Measurements from ENCODE around the gene GPX2.

Gene GPX2

GRCh38 chr14:64958743-64959142 is 16.2 kb upstream of the GPX2 start:
- no peak for DNase-seq

GRCh38 chr14:64958201-64958600 is 15.7 kb upstream of the GPX2 start:
- no peak for DNase-seq

GRCh38 chr14:64956697-64957406 is 14.3 kb upstream of the GPX2 start:
- no peak for DNase-seq

DNA sequence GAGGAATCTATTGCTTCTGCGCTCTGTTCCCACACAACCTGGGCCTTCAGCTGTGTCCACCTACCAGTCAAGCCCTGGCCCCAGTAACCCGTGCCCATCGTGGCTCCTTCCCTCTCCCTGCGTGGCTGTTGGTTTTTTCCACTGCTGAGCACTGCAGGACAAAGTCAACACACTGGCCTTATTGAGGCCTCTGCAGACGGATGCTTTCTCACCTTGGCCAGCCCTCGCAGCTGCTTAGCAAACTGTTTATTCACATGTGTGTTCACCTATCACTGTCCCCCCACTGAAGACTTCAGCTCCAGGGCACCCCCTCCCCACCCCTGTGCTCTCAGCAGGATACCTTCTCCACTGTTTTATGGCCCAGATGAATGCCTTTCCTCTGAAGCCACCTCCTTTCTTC is 12.8 kb upstream of the GPX2 start:
- no peak for DNase-seq

DNA sequence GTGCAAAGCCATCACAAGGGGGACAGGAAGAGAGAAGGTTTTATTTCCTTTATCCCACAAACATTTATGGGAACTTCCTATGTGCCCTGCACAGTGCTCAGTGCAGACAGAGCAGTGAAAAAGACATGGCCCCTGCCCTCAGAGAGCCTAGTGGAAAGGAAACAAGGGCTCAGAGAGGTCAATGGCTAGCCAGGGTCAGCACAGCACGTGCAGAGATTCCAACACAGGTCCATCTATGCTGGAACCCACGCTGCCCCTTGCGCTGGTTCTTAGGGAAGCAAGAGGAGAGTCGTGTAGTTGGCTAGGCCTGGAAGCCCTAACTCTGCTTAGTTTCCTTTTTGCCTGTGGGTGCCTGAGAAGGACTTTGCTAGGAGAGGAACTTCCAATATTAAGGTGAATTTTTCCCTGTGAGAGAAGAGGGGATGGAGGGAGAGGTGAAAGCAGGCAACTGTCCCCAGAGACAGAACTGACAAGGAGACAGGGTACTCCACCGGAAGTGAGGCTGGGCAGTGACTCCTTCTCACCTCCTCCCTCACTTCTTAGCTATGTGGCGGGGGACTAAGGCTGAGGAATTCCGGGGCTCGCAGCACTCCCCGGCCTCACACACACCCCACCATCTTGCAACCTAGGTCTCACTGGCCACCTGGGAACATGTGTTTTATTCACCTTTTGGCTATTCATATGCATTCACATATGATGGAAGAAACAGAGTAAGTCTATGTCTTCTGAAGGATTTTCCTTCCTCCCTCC is 12.1 kb upstream of the GPX2 start:
- no peak for DNase-seq

DNA sequence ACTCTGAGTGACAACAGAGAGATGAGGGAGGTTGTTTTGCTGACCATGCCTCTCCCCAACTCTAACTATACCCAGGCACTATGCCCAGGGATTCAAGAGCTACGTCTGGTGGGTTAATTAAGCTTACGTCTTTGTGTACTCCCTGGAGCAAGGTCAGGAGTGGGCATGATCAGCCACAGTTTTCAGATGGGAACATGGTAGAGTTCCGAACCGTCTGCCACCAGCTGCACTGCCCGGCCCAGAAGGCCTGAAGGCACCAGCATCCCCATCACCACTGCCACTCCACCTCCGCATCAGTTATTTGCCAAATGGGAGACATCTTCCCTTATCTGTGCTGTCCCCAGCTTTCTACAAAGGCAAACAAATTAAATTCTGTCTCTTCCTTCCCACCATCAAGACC is 11.1 kb upstream of the GPX2 start:
- DNase-seq = no peak

DNA sequence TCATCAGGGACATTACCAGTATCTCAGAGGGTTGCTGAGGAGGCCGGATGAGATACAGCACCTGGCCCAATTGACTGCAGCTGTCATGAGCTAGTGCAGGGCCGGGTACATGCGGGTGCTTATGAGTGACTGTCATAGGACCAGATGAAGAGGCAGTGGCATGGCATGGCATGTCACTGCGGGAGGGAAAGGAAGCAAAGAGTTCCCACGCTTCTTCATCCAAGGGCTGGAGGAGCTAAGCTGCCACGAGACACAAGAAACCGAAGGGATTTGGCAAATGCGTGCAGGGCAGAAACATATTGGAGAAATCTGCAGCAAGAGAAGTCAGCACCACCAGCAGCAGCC is 10.7 kb upstream of the GPX2 start:
- DNase-seq = no peak

DNA sequence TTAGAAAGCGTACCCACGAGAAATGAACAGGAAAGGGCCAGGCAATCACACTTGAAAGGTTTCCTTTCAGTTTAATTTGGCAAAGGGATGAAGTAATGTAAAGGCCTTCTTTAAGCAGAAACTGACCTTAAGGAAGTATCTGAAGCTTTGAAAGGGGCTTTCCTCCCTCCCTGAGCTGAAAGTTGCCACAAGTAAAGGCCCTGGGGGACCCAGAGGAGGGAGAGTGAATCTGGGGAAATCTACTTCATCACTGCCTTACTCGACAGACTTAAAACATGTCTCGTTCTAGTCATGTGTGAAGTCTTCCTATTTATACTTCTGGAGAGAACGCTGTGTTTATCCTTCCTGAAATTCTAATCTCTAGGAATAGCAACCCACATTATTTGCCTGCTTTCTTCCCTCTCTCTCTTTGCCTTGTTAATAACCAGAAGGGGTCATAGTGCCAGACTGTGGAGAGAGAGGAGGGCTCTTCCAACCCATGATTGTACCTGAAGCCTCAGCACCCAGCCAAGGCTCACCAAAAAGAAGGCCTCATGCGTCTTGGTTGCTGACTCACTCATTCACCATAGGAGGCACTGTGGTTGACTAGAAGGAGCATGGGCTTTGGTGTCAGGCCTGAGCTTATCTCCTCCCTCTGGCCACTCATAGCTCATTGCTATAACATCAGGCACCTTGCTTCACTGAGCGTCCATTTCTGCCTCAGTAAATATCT is 10.2 kb upstream of the GPX2 start:
- DNase-seq = no peak

DNA sequence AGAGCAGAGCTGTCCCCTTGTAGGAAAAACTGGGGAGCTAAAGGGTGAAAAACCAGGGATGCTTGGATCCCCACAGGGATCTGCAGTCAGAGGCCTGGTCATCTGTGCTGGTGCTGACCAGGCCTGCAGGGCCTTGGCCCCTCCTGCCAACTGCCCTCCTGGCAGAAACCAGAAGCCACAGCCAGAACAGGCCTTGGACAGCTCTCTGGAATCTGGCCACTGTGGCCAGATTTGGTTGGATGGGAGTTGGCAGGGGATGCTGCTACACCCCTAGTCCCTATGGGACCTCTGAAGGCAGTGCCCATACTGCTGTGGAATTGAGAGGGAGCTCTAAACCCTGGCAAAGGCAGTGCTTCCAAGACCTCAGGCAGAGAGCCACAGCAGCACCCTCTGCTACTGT is 9.2 kb upstream of the GPX2 start:
- no peak for DNase-seq

- DNase-seq = no peak
Measured at GRCh38 chr14:64951291-64951690, 8.7 kb upstream of the GPX2 start.

DNA sequence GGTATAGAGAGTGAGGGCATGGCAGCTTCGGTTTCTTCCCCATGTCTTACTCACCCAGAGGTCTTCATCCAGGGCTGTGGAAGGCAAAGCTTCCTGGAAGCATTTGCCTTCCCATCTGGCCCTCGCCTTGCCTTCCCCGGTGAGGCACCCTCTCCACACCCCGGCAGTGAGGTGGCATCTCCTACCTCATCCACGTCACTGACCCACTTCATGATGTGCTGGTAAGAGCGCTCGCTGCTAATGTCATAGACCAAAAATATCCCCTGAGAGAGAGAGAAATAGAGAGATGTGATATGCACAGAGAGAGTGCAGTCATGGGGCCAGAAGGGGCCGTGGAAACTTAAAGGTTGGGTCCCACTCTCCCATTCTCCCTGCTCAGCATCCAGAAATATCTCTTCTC is 8.3 kb upstream of the GPX2 start:
- DNase-seq = no peak

DNA sequence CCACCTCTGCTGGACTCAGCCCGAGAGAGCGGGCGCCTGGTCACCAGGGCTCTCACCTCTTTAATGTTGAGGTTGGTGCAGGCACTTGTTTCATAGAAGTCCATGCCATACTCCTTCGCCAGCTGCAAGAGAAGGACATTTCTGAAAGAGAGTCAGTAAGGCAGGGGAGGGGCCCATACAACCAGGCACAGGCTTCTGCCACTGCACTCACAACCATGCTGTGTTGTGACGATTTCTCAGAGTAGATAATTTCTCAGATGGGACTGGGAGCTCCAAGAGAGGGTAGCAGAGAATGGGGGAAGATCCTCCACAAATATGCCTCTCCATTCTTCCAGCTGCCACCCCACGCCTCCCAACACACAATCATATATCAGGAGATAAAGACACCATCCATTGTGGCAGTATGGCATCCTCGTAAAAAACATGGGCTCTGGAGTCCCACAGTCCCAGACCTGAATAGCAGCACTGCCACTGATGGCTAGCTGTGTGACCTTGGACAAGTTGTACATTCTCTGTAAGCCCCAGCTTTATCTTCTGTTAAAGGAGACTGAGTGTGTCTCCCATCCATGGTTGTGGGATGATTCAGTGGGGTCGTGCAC is 6.2 kb upstream of the GPX2 start:
- no peak for DNase-seq

- no peak for DNase-seq
Measured at GRCh38 chr14:64947710-64948611, 5.4 kb upstream of the GPX2 start.

GRCh38 chr14:64946310-64947045 is 3.9 kb upstream of the GPX2 start:
- DNase-seq = no peak

- no peak for DNase-seq
Measured at GRCh38 chr14:64945431-64946178, 3.1 kb upstream of the GPX2 start.

DNA sequence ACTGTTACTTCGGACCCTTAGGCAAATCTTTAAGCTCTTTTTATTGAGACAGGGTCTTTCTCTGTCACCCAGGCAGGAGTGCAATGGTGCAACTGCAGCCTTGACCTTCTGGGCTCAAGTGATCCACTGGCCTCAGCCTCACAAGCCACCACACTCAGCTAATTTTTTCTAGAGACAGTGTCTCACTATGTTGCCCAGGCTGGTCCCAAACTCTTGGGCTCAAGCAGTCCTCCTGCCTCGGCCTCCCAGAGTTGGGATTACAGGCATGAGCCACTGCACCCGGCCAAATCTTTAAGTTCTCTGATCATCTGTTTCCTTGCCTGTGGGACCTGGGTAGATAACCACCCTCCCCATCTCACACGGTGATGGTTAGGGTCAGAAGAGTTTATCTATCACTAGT is 2.3 kb upstream of the GPX2 start:
- DNase-seq = no peak

GRCh38 chr14:64944041-64944440 is 1.5 kb upstream of the GPX2 start:
- no peak for DNase-seq

DNA sequence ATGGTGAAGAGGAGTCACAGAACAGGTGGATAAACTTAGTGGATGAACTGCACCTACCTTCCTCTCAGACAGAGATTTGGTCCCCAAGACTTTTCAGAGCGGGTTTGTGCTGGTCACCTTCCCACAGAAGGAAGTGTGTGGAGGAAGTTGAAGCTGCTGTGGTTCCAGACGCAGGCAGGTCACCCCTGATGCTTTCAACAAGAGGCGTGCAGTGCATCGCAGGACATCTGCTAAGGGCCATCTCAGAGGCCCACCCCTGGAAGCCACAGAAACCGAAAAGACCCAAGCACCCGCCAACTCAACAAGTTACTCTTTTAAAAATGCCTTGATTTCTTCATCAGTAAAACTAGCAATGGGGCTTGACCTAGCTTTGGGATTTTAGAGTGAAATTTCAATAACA is 1.0 kb upstream of the GPX2 start:
- no peak for DNase-seq

- DNase-seq = no peak
Measured at GRCh38 chr14:64940336-64940910, 2.1 kb downstream of the GPX2 start.

DNA sequence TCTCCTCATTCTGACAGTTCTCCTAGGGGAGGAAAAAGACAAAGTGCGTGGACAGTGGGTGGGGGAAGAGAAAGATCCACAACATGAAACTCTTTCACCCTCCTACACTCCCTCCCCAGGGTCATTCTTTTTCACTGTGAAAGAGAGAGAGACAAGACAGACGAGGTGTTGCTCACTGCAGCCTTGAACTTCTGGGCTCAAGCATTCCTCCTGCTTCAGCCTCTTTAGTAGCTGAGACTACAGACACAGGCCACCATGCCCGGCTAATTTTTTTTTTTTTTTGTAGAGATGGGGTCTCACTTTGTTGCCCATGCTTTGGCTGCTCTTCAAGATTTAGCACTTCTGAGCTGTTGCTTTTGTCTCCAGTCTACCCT is 2.7 kb downstream of the GPX2 start:
- DNase-seq = no peak

Measured in stimulated activated CD4-positive, alpha-beta T cell treated with anti-CD3 and anti-CD28 coated beads, Interleukin-2, amount 100 ng/mL, for 24 hours (primary cell).